Activated CD4-positive, alpha-beta T cell treated with anti-CD3 and anti-CD28 coated beads, Interleukin-2, amount 50 U/mL, for 48 hours (primary cell): ENCODE measurements around the gene PPP6R2.
A peak's percentile ranks its signal among the peaks of the same experiment; 100 is the strongest.
"Not testable (repeated sequence)": the region's sequence is repeated elsewhere in the genome, so short reads cannot be mapped to it uniquely, and the experiment has no call there.

ENCODE experiments used
- DNase-seq, 2 experiments: peaks; one replicate each; pipeline ENCODE4 v3.0.0-alpha.2; 2020

PPP6R2 gene

GRCh38 chr22:50319503-50319951 is 23.6 kb upstream of the PPP6R2 start:
- DNase-seq: no peak

GRCh38 chr22:50320116-50320515 is 23.0 kb upstream of the PPP6R2 start:
- DNase-seq: no peak

GRCh38 chr22:50320671-50321325 is 22.3 kb upstream of the PPP6R2 start:
- DNase-seq: no peak

GRCh38 chr22:50322382-50323104 is 20.6 kb upstream of the PPP6R2 start:
- not testable (repeated sequence) for DNase-seq

- DNase-seq: no peak
Observed at GRCh38 chr22:50323900-50324299, 19.2 kb upstream of the PPP6R2 start.

GRCh38 chr22:50325444-50326224 is 17.5 kb upstream of the PPP6R2 start:
- no peak for DNase-seq

GRCh38 chr22:50326225-50326955 is 16.7 kb upstream of the PPP6R2 start:
- DNase-seq: no peak

- DNase-seq: peak; percentile 69 to 72
Observed at GRCh38 chr22:50326956-50327710, 16.0 kb upstream of the PPP6R2 start, which contains the start of gene DENND6B. Gene DENND6B (minus strand): TSS chr22:50327012. CDS start chr22:50326988, 24 bp downstream.

- no peak for DNase-seq
Observed at GRCh38 chr22:50327711-50328019, 15.5 kb upstream of the PPP6R2 start.

- DNase-seq: no peak
Observed at GRCh38 chr22:50329236-50329635, 13.9 kb upstream of the PPP6R2 start.

- DNase-seq: not testable (repeated sequence)
Observed at GRCh38 chr22:50334433-50334832, 8.7 kb upstream of the PPP6R2 start.

- no peak for DNase-seq
Observed at GRCh38 chr22:50337262-50338041, 5.7 kb upstream of the PPP6R2 start.

- DNase-seq: no peak
Observed at GRCh38 chr22:50338042-50338573, 5.0 kb upstream of the PPP6R2 start.

- DNase-seq: no peak
Observed at GRCh38 chr22:50338860-50339462, 4.2 kb upstream of the PPP6R2 start.

- DNase-seq: peak in 1 of 2 experiments; percentile 17
Observed at GRCh38 chr22:50339945-50340879, 2.9 kb upstream of the PPP6R2 start.

- peak; percentile 93 to 95 for DNase-seq
Observed at GRCh38 chr22:50341977-50342650, 1.0 kb upstream of the PPP6R2 start.

GRCh38 chr22:50343541-50343935 is 411 bp downstream of the PPP6R2 start:
- peak in 1 of 2 experiments; percentile 32 for DNase-seq

- no peak for DNase-seq
Observed at GRCh38 chr22:50346470-50346869, 3.3 kb downstream of the PPP6R2 start.

GRCh38 chr22:50347157-50347556 is 4.0 kb downstream of the PPP6R2 start:
- DNase-seq: no peak
